Endothelial cell of umbilical vein (primary cell): ENCODE results near the gene DDX4. TPM values are rescaled to one million over a fixed set of nuclear protein-coding genes. Genes with fewer than 3 reads are reported as not detected.

Experiments used
- BruUV-seq: library from RNA; stranded (reverse); fragments of 400-500 nt; replicated peaks from 2 replicates; lab custom pipeline; 2021; lab: Mats Ljungman, UMichigan
- CTCF ChIA-PET: fragments of 300-600, 350-600 bp; sonication (Branson Sonifier 250); formaldehyde crosslinking; loops from one replicate; lab custom pipeline; 2021; ENCODE audit warnings: antibody characterized with exemption, inconsistent platforms; lab: Charles Lee
- POLR2A ChIA-PET: fragments of 300-600, 350-600 bp; sonication (Branson Sonifier 250); formaldehyde crosslinking; loops from one replicate; lab custom pipeline; 2021; ENCODE audit warnings: antibody characterized with exemption, inconsistent platforms; lab: Charles Lee
- DNase-seq: peaks from one replicate; pipeline ENCODE4 v3.0.0-alpha.2; 2011; ENCODE audit warnings: low read depth, low spot score
- FAIRE-seq: peaks from 2 replicates; lab custom pipeline; 2011; peaks lifted over from hg19 to GRCh38; lab: Jason Lieb, UNC
- H2AFZ ChIP-seq: 2 replicates; pipeline ENCODE4 v1.6.0; 2012; ENCODE audit warnings: low read depth, low read length, control low read depth, inconsistent platforms
- H3K27ac ChIP-seq: 2 replicates; pipeline ENCODE4 v1.5.1; 2011; ENCODE audit warnings: low read depth, mild to moderate bottlenecking, control low read depth, low read length, moderate library complexity; ENCODE audit not compliant: insufficient read depth
- H3K27me3 ChIP-seq, 2 experiments: 2 replicates each; pipeline versions ENCODE4 v1.6.0 to v1.6.1; 2011; ENCODE audit warnings: low read length in 2 of 2, mixed read lengths in 1 of 2; ENCODE audit not compliant: control insufficient read depth in 2 of 2, insufficient read depth in 2 of 2
- H3K36me3 ChIP-seq, 2 experiments: 2 replicates in 1 of 2; 3 replicates in 1 of 2; pipeline ENCODE4 v1.5.1; 2011; ENCODE audit warnings: low read length in 2 of 2, mild to moderate bottlenecking in 1 of 2, moderate library complexity in 1 of 2; ENCODE audit not compliant: control insufficient read depth in 2 of 2, insufficient read depth in 2 of 2; ENCODE audit errors: extremely low read depth in 1 of 2
- H3K4me1 ChIP-seq: 3 replicates; pipeline ENCODE4 v1.5.1; 2011; ENCODE audit warnings: mild to moderate bottlenecking, low read length; ENCODE audit not compliant: control insufficient read depth, insufficient read depth; ENCODE audit errors: extremely low read depth
- H3K4me2 ChIP-seq: 2 replicates; pipeline ENCODE4 v1.6.1; 2011; ENCODE audit warnings: low read length, control low read depth, mixed read lengths; ENCODE audit not compliant: insufficient read depth
- H3K4me3 ChIP-seq, 3 experiments: fragments of 200-600 bp in 1 of 3; sonication (generic), shearing (Covaris generic) in 1 of 3; replicated peaks in 1 of 3; 2 replicates each; pipeline ENCODE4 v1.5.1; 2011 to 2016; ENCODE audit warnings: control low read depth in 3 of 3, low read length in 3 of 3, mild to moderate bottlenecking in 2 of 3, inconsistent platforms in 1 of 3, low read depth in 1 of 3, moderate library complexity in 1 of 3; ENCODE audit not compliant: insufficient read depth in 1 of 3
- H3K79me2 ChIP-seq: 2 replicates; pipeline ENCODE4 v1.6.0; 2012; ENCODE audit warnings: low read length, inconsistent platforms; ENCODE audit not compliant: control insufficient read depth, insufficient read depth
- H3K9ac ChIP-seq: replicated peaks from 2 replicates; pipeline ENCODE3; 2011; ENCODE audit warnings: low read length, control low read depth; ENCODE audit not compliant: insufficient read depth; ENCODE audit errors: extremely low read depth
- H3K9me1 ChIP-seq: replicated peaks from 3 replicates; pipeline ENCODE4 v1.6.0; 2011; ENCODE audit warnings: mild to moderate bottlenecking, low read length; ENCODE audit not compliant: control insufficient read depth, insufficient read depth; ENCODE audit errors: extremely low read depth
- H3K9me3 ChIP-seq: replicated peaks from 2 replicates; pipeline ENCODE4 v1.5.1; 2012; ENCODE audit warnings: low read length, inconsistent platforms; ENCODE audit not compliant: control insufficient read depth, insufficient read depth
- H4K20me1 ChIP-seq: replicated peaks from 2 replicates; pipeline ENCODE3; 2011; ENCODE audit warnings: mild to moderate bottlenecking, low read length; ENCODE audit not compliant: control insufficient read depth, insufficient read depth; ENCODE audit errors: extremely low read depth
- EZH2 ChIP-seq: IDR thresholded peaks from 2 replicates; pipeline ENCODE4 v1.6.1; 2012; ENCODE audit warnings: borderline replicate concordance, low read depth, mild to moderate bottlenecking, moderate library complexity, low read length, inconsistent platforms; ENCODE audit not compliant: severe bottlenecking
- FOS ChIP-seq: IDR thresholded peaks from 2 replicates; pipeline ENCODE4 v1.6.1; 2011; ENCODE audit warnings: mild to moderate bottlenecking, low read length, moderate library complexity, borderline replicate concordance; ENCODE audit not compliant: insufficient read depth
- GATA2 ChIP-seq: IDR thresholded peaks from 2 replicates; pipeline ENCODE4 v1.7.0; 2011; ENCODE audit warnings: low read depth, mild to moderate bottlenecking, moderate library complexity, mixed read lengths, low read length; ENCODE audit not compliant: insufficient read length, insufficient read depth
- JUN ChIP-seq: IDR thresholded peaks from 2 replicates; pipeline ENCODE4 v1.6.1; 2011; ENCODE audit warnings: borderline replicate concordance, low read depth; ENCODE audit not compliant: insufficient read length, insufficient read depth
- MYC ChIP-seq: IDR thresholded peaks from one replicate; pipeline ENCODE4 v1.6.1; 2011; ENCODE audit warnings: mild to moderate bottlenecking, low read depth, low read length
- POLR2A ChIP-seq: IDR thresholded peaks from 2 replicates; pipeline ENCODE4 v1.6.1; 2012; ENCODE audit warnings: low read depth, mild to moderate bottlenecking, control low read depth, low read length
- POLR2AphosphoS5 ChIP-seq: IDR thresholded peaks from 2 replicates; pipeline ENCODE4 v1.6.1; 2012; ENCODE audit warnings: low read depth, mild to moderate bottlenecking, control low read depth, low read length, moderate library complexity; ENCODE audit not compliant: insufficient read depth
- dilution Hi-C: fragments of 300-500 bp; cut with MboI; formaldehyde crosslinking; loops from one replicate; pipeline ENCODE4 v1.15.0; 2019; ENCODE audit warnings: low sequenced_read_pairs; ENCODE audit not compliant: extremely low pct_ligation_motif_present
- intact Hi-C: fragments of 100-400 bp; cut with micrococcal nuclease; formaldehyde crosslinking; loops from one replicate; pipeline ENCODE4 v1.10.0; 2022
- polyA plus RNA-seq, 4 experiments: library from polyadenylated mRNA; depleted of rRNA in 3 of 4; stranded (reverse) in 3 of 4; unstranded in 1 of 4; fragments of >200 nt; gene quantifications; 2 replicates each; pipeline versions ENCODE4 v1.2.1 to v1.2.3, GENCODE V29; 2011 to 2012; ENCODE audit warnings: missing spikeins in 1 of 4
- total RNA-seq: library from RNA; stranded (reverse); gene quantifications from 2 replicates; pipeline ENCODE4 v1.2.3, GENCODE V29; 2021
- TF ChIP-seq, protein P1 (sequence below): IDR thresholded peaks from 2 replicates; pipeline ENCODE4 v1.6.1; 2011; ENCODE audit not compliant: insufficient read depth, insufficient read length
- TF ChIP-seq, protein P2 (sequence below), 2 donors: IDR thresholded peaks; 1 replicate in 1 of 2; 2 replicates in 1 of 2; pipeline ENCODE4 v1.5.1; 2011; ENCODE audit warnings: low read length in 2 of 2, mild to moderate bottlenecking in 2 of 2, moderate library complexity in 2 of 2, control low read depth in 1 of 2, inconsistent platforms in 1 of 2, low read depth in 1 of 2; ENCODE audit not compliant: insufficient read depth in 1 of 2; ENCODE audit errors: extremely low read depth in 1 of 2

DDX4 gene
- total and polyA plus RNA-seq, 2 donors (not counting 3 experiments of a cell fraction or from before 2014, with no cell fraction given) = not detected

DNA sequence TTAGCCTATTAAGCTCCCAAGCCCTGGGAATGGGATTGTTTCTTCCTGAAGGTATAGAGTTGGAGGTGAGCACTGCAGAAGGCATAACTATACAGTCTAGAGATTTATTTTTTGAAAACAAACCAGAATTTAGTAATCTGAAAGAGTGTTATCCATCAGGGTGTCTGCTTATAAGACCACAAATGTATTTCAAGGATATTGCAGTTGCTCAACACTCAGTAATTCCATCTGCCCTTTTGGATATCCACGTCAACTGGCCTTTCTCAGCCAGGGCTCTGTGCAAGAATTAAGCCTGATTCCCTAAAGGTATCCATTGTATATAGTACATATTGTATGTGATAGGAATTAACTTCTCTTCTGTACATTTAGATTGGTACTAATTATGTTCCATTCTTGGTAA lies 98.3 kb downstream of the DDX4 start:
- BruUV-seq = no TSS peak
- Histone ChIP-seq H3K27me3 (no peaks in the 10 kb centered on the region), H3K4me2 (no peak overlapping the region), H3K36me3 (no peaks in the 10 kb centered on the region), H3K9me1 (no peaks in the 10 kb centered on the region), H3K79me2 (no peaks in the 10 kb centered on the region), H3K9me3 (no peaks in the 10 kb centered on the region), H3K27ac (no peak overlapping the region), H3K4me1 (no peaks in the 10 kb centered on the region), H3K9ac (no peak overlapping the region), H4K20me1 (no peaks in the 10 kb centered on the region), H2AFZ (no peak overlapping the region), H3K4me3 (no peak overlapping the region)
- dilution Hi-C loops (no loop called here), intact Hi-C loops (no loop called here)
- DNase-seq (no peak), FAIRE-seq (no peak)
- ChIA-PET CTCF (no interaction called here), POLR2A (no interaction called here)
- TF ChIP-seq, protein P1, sequence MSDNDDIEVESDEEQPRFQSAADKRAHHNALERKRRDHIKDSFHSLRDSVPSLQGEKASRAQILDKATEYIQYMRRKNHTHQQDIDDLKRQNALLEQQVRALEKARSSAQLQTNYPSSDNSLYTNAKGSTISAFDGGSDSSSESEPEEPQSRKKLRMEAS = no peak
- TF ChIP-seq POLR2A (no peak), GATA2 (no peak), JUN (no peak), MYC (no peak), FOS (no peak), POLR2AphosphoS5 (no peak), EZH2 (no peak)
- TF ChIP-seq, protein P2, sequence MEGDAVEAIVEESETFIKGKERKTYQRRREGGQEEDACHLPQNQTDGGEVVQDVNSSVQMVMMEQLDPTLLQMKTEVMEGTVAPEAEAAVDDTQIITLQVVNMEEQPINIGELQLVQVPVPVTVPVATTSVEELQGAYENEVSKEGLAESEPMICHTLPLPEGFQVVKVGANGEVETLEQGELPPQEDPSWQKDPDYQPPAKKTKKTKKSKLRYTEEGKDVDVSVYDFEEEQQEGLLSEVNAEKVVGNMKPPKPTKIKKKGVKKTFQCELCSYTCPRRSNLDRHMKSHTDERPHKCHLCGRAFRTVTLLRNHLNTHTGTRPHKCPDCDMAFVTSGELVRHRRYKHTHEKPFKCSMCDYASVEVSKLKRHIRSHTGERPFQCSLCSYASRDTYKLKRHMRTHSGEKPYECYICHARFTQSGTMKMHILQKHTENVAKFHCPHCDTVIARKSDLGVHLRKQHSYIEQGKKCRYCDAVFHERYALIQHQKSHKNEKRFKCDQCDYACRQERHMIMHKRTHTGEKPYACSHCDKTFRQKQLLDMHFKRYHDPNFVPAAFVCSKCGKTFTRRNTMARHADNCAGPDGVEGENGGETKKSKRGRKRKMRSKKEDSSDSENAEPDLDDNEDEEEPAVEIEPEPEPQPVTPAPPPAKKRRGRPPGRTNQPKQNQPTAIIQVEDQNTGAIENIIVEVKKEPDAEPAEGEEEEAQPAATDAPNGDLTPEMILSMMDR (IDR thresholded peaks at IDR 0.05; ENCODE audit: extremely low read depth in 1 of 2, insufficient read depth in 1 of 2, low read depth in 1 of 2, low read length in 2 of 2) = no peak
